Suprapubic skin (tissue), 3 donors: Measurements from ENCODE around the gene ARL4C.

Experiments
- EP300 ChIP-seq: sonication (generic); formaldehyde crosslinking; IDR thresholded peaks from one replicate; pipeline ENCODE4 v1.6.1; 2017; ENCODE audit warnings: antibody characterized with exemption
- TF ChIP-seq, protein P1 (sequence below), 2 donors: fragments of 200-600 bp in 1 of 2; fragments of 450-650 bp in 1 of 2; sonication (generic) in 1 of 2; IDR thresholded peaks; one replicate each; pipeline ENCODE4 v1.5.1; 2016 to 2019; ENCODE audit warnings: antibody characterized with exemption in 2 of 2, mild to moderate bottlenecking in 1 of 2, moderate library complexity in 1 of 2

DNA sequence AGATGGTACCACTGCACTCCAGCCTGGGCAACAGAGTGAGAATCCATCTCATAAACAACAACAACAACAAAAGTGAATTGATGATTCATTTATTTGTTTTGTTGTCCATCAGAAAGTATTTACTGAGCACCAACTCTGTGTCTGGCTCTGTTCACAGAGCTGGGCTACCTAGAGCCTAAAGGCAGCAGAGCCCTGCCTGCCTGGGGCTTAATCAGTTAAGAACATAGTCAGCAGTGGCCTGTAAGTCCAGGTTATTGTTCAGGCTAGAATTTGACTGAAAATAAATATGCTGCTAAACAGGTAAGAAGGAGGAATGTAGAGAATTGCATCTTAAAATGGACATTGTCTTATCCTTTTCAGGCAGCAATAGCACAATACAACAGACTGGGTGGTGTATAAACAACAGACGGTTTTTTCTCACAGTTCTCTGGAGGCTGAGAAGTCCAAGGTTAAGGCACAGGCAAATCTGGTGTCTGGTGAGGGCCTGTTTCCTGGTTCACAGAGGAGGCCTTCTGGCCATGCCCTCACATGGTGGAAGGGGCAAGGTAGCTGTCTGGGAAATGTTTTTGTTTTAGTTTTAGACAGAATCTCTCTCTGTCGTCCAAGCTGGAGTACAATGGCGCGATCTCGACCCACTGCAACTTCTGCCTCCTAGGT is 22.2 kb upstream of the ARL4C start:
- TF ChIP-seq, protein P1, sequence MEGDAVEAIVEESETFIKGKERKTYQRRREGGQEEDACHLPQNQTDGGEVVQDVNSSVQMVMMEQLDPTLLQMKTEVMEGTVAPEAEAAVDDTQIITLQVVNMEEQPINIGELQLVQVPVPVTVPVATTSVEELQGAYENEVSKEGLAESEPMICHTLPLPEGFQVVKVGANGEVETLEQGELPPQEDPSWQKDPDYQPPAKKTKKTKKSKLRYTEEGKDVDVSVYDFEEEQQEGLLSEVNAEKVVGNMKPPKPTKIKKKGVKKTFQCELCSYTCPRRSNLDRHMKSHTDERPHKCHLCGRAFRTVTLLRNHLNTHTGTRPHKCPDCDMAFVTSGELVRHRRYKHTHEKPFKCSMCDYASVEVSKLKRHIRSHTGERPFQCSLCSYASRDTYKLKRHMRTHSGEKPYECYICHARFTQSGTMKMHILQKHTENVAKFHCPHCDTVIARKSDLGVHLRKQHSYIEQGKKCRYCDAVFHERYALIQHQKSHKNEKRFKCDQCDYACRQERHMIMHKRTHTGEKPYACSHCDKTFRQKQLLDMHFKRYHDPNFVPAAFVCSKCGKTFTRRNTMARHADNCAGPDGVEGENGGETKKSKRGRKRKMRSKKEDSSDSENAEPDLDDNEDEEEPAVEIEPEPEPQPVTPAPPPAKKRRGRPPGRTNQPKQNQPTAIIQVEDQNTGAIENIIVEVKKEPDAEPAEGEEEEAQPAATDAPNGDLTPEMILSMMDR (IDR thresholded peaks at IDR 0.05): no peak
- no peak for TF ChIP-seq EP300
